GM23248 (cell line): ENCODE data around the gene NAALADL2.

ENCODE experiments used
- EZH2 ChIP-seq: fragments of 200-600 bp; sonication (generic); IDR thresholded peaks from 2 replicates; pipeline ENCODE4 v1.6.1; 2018; ENCODE audit warnings: antibody characterized with exemption, mild to moderate bottlenecking; ENCODE audit not compliant: insufficient read depth, poor library complexity, severe bottlenecking
- EZH2phosphoT487 ChIP-seq: fragments of 200-600 bp; sonication (generic); IDR thresholded peaks from 2 replicates; pipeline ENCODE4 v1.6.1; 2018; ENCODE audit warnings: antibody characterized with exemption, moderate library complexity, mild to moderate bottlenecking, low read depth; ENCODE audit not compliant: insufficient read depth

- TF ChIP-seq EZH2phosphoT487 (no peak), EZH2 (no peak)
These were observed 872.9 kb downstream of the NAALADL2 start for GRCh38 chr3:175732017-175732416.
